ENCODE data around the gene BLCAP. TPM values are rescaled to one million over a fixed set of nuclear protein-coding genes. Genes with fewer than 3 reads are reported as not detected.
"Not testable (repeated sequence)": the region's sequence is repeated elsewhere in the genome, so short reads cannot be mapped to it uniquely, and the experiment has no call there.

BLCAP gene
- total RNA-seq, 1 donor from 2014 or later, result 91.8 TPM

GRCh38 chr20:37560629-37561028, 33.0 kb upstream of the BLCAP start:
- Histone ChIP-seq H3K36me3 (no peaks in the 10 kb centered on the region), H3K9me3 (replicated peaks) (no peaks in the 10 kb centered on the region), H3K4me1 (peaks cover 6% of the 10 kb centered on the region), H3K27me3 (ENCODE audit: low read depth) (peaks cover 60% of the 10 kb centered on the region), H3K4me3 (no peak overlapping the region), H3K27ac (replicated peaks) (no peak overlapping the region)
- intact Hi-C loops (cut with micrococcal nuclease), result loop anchor here (10.0 kb wide), 1 partner anchor 434 kb away; no protein-coding TSS in a partner anchor
- TF ChIP-seq CTCF (IDR thresholded peaks at IDR 0.05; ENCODE audit: borderline replicate concordance), result no peak
- no peak for DNase-seq

GRCh38 chr20:37559312-37560027, 31.8 kb upstream of the BLCAP start:
- Histone ChIP-seq H3K4me1 (peaks cover 4% of the 10 kb centered on the region), H3K4me3 (no peak overlapping the region), H3K27ac (replicated peaks) (no peak overlapping the region), H3K27me3 (ENCODE audit: low read depth) (peaks cover 52% of the 10 kb centered on the region), H3K36me3 (no peaks in the 10 kb centered on the region), H3K9me3 (replicated peaks) (no peaks in the 10 kb centered on the region)
- no peak for TF ChIP-seq CTCF (IDR thresholded peaks at IDR 0.05; ENCODE audit: borderline replicate concordance)
- intact Hi-C loops (cut with micrococcal nuclease), result loop anchor here (10.0 kb wide), 1 partner anchor 435 kb away; no protein-coding TSS in a partner anchor
- no peak for DNase-seq

DNA sequence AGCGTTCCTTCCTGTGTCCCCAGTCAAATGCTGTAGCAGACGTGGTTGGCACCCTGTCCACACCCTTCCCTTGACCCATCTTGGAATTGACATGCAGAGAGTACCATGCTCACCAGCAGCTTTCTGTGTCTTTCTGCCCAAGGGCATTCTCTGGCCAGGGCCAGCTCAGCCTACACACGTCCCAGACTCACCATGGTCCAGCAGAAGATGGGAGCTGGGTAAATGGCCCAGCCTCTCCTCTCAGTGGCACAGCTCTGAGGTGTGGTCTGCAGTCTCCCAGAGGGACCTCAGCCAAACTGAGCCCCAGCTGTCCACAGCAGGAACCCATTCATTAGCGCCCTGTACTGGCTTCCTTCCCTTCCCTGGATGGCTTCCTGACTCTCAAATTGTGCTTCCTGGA, 31.1 kb upstream of the BLCAP start:
- DNase-seq, result no peak
- Histone ChIP-seq H3K4me3 (no peak overlapping the region), H3K27me3 (ENCODE audit: low read depth) (peaks cover 46% of the 10 kb centered on the region), H3K36me3 (no peaks in the 10 kb centered on the region), H3K4me1 (no peaks in the 10 kb centered on the region), H3K9me3 (replicated peaks) (no peaks in the 10 kb centered on the region), H3K27ac (replicated peaks) (no peak overlapping the region)
- intact Hi-C loops (cut with micrococcal nuclease), result no loop called here
- no peak for TF ChIP-seq CTCF (IDR thresholded peaks at IDR 0.05; ENCODE audit: borderline replicate concordance)

DNA sequence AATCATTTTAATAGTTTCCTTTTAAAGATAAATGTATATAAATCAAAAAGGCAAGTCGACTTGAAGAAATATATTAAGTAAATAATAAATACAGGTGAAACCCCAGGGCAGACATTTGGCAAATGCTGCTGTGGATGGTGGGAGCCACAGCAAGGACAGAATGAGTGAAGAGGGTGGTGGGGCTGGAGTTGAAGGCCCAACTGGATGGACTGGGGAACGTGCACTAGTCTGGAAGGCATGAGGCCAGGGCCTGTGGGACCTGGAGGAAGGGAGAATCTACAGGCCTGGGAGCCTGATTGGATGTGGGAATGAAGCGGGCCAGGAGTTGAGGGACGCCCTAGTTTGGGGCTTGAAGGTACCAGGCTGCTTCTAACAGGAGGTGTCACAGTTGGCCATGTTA, 30.6 kb upstream of the BLCAP start:
- no peak overlapping the region for H3K4me3 ChIP-seq
- no peak for DNase-seq
- H3K27me3 ChIP-seq (ENCODE audit: low read depth), result peaks cover 41% of the 10 kb centered on the region
- H3K27ac ChIP-seq (replicated peaks), result no peak overlapping the region
- no peaks in the 10 kb centered on the region for H3K9me3 ChIP-seq (replicated peaks)
- intact Hi-C loops (cut with micrococcal nuclease), result no loop called here
- no peaks in the 10 kb centered on the region for H3K4me1 ChIP-seq
- no peak for TF ChIP-seq CTCF (IDR thresholded peaks at IDR 0.05; ENCODE audit: borderline replicate concordance)
- H3K36me3 ChIP-seq, result no peaks in the 10 kb centered on the region

- no peak for DNase-seq
- no peak for TF ChIP-seq CTCF (IDR thresholded peaks at IDR 0.05; ENCODE audit: borderline replicate concordance)
- peaks cover 23% of the 10 kb centered on the region for H3K27me3 ChIP-seq (ENCODE audit: low read depth)
- intact Hi-C loops (cut with micrococcal nuclease), result no loop called here
- H3K27ac ChIP-seq (replicated peaks), result no peak overlapping the region
- H3K4me1 ChIP-seq, result no peaks in the 10 kb centered on the region
- no peak overlapping the region for H3K4me3 ChIP-seq
- H3K36me3 ChIP-seq, result no peaks in the 10 kb centered on the region
- no peaks in the 10 kb centered on the region for H3K9me3 ChIP-seq (replicated peaks)
Measured at GRCh38 chr20:37556538-37556937, 28.9 kb upstream of the BLCAP start.

GRCh38 chr20:37554721-37555298, 27.1 kb upstream of the BLCAP start:
- H3K4me3 ChIP-seq; DNase-seq; H3K27ac ChIP-seq (replicated peaks); intact Hi-C loops (cut with micrococcal nuclease); H3K9me3 ChIP-seq (replicated peaks); H3K36me3 ChIP-seq; H3K4me1 ChIP-seq: not testable (repeated sequence)
- peaks cover 18% of the 10 kb centered on the region for H3K27me3 ChIP-seq (ENCODE audit: low read depth)

Data from left ventricle myocardium inferior (tissue), 1 donor.